RKO (cell line): ENCODE results near the gene FNIP2.
"Not testable (repeated sequence)": the region's sequence is repeated elsewhere in the genome, so short reads cannot be mapped to it uniquely, and the experiment has no call there.

Experiments used
- DNase-seq: peaks from one replicate; pipeline ENCODE4 v3.0.0-alpha.2; 2016; ENCODE audit warnings: low spot score

The FNIP2 gene

GRCh38 chr4:158814636-158815330 lies 46.0 kb downstream of the FNIP2 start:
- DNase-seq: no peak

GRCh38 chr4:158816955-158817354 lies 48.1 kb downstream of the FNIP2 start:
- DNase-seq: no peak

- DNase-seq: no peak
Observed at GRCh38 chr4:158817562-158818296, 48.9 kb downstream of the FNIP2 start.

DNA sequence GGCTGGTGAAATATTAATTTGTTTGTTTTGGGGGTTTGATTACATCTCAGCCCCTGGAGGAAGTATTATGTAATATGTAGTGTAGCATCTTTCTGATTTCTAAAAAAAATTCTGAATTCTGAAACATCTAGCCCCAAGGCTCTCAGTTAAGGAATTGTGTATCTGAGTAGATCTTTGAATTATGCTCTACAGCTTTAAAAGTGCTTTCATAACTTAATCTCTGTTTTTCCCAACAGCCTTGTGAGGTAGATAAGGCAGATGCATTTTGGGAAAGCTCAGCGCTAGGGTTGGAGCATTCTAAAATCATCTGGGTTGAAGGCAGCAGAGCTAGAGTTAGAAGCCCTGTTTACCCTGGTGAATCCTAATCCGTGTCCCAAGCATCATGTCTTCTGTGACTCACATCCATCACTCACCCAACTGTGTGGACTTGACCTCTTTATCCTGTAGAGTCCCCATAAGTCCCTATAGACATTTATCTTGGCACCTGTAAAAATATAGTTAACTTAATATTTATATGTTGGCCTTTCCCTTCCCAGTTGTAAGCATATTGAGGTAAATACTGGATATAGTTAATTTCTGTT lies 49.8 kb downstream of the FNIP2 start:
- no peak for DNase-seq

- DNase-seq: no peak
Observed at GRCh38 chr4:158819942-158820786, 51.3 kb downstream of the FNIP2 start.

DNA sequence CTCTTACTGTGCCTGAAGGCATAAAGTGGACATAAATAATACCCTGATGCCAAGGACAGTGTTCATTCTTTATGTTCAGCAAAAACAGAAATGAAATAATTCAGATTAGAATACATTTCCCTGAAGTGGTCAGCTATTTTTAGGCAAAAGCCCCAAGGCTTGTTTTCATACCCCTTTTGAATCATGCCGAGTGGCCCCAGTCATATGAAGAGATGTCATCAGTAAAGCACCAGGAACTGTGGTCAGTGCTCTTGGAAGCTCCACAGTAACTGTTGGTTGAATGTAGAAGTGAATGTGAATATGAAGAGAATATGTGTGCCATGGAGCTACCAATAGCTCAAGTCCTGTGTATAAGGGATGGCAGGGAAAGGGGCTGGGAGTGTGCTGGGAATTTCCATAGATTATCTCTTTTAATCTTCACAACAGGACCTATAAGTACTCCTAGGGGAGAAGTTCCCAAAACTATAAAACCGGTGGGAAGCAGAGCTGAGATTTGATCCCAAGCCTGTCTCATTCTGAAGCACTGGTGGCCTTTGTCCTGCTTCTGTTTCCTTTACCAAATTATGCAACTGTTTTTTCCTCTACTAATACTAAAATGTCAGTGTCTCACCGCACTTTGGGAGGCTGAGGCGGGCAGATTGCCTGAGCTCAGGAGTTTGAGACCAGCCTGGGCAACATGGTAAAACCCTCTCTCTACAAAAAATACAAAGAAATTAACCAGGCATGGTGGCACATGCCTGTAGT lies 52.6 kb downstream of the FNIP2 start:
- DNase-seq: no peak

GRCh38 chr4:158822348-158822747 lies 53.5 kb downstream of the FNIP2 start:
- no peak for DNase-seq

GRCh38 chr4:158823461-158823873 lies 54.6 kb downstream of the FNIP2 start:
- DNase-seq: peak; percentile 66

DNA sequence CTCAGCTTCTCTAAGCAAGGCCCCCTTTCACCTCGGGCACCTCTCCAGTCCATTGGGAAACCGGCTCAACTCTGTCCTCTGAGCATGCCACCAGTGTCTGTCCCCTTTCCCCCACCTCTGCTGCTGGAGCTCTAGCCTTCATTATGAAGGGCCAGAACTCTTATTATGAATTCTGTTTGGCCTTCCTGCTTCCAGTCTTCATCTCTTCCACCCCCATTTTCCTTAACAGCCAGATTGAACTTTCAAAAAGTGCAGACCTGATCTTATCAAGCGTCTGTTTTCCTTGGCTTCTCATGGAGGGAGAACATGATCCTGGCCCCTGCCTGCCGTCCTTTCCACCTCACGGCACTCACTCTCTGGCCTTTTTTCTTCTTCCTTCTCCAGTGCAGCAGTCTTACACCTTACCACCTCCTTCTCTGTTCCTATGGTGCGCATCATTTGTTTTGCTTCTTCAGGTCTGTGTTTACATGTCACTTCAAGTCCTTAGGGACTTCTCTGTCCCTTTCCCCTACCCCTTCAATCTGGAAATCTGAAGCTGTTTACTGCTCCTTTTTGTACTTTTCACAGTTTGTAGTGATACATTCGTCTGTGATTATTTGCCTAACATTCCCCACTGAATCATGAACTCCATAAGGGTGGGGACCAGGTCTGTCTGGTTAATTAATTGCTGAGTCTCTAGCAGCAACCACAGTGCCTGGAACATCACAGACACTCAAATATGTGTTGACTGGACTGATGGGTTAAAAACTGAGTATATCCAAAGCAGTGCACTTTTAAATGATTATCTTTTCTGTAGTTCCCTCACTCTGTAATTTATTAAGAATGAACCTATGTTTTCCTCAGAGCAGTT lies 55.8 kb downstream of the FNIP2 start:
- no peak for DNase-seq

DNA sequence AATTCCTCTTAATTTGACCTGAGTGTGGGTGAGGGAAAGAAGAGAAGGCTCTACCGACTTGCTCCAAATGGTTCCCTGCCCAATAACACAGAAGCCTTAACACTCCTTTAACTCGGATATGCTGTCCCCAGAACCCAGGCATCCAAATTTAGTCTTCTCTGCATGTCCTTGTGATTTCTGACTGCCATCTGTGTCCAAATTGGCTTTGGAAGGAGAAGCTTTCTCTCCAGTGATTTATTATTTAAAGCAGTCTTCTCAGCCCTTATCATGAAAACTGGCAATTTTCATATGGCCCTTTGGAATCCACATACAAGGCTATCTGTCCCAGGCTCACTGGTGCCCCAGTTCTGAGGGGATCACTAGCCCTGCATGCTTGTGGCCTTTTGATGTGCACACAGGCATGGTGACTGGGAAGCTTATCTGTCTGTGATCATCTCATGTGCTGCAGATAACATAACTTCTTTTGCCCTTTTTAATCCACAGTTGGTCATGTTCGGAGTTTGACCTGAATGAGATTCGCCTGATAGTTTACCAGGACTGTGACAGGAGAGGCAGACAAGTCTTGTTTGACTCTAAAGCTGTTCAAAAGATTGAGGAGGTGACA lies 56.7 kb downstream of the FNIP2 start:
- no peak for DNase-seq

- no peak for DNase-seq
Observed at GRCh38 chr4:158826057-158826456, 57.2 kb downstream of the FNIP2 start.

DNA sequence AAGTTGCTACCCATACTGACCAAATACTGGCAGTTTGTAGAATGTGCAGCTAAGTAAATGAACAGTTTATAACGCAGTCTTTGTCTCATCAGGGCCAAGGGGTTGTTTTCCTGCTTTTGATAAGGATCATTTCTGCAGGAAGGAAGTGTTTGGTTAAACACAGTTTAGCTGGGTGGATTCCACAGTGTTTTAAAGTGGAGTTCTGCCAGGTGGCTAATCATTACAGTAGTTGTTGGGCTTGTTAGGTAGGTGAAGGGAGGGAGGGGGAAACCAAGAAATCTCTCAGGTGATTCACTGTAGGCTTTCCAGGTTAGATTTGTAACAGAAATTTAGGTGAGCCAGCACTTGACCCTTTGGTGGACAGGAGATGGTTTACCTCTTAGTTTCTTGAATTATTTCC lies 58.1 kb downstream of the FNIP2 start:
- DNase-seq: no peak

DNA sequence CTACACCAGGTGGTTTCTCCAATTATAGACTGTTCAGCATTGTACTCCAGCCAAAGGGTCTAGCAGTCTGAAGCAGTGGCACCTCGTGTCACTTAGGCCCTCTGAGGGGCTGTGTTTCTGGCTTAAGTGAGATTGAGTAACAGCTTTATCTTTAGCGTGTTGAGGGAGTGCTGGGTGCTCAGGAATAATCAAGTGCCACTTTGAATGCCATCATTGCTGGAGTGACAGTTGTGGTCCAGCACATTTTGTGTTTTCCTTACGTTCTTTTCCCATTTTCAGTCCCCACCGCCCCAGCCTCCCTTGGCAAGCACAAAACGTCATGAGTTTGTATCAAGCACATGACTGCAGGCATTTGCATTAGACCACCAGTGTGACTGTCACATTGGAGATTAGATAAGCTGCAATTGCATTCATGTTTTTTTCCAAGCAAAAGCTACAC lies 58.7 kb downstream of the FNIP2 start:
- DNase-seq: no peak

GRCh38 chr4:158828151-158828550 lies 59.3 kb downstream of the FNIP2 start:
- not testable (repeated sequence) for DNase-seq

DNA sequence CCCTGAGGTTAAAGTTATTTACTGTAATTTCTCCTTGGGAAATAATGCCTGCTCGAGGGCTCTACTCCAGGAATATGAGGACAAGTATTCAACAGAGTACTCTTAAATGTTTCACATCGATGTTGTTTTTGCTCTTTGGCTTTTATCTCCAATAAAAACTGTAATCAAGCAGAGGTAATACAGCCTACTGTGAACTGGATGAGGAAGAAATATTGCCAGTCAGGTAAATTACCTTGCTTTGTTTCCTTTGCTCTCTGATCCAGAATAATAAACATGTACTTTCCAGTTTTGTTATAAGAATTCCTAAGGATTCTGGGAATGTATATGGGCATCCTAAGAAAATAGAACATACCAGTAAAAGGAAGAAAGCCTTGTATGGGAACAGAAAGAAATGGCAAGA lies 60.4 kb downstream of the FNIP2 start:
- no peak for DNase-seq

GRCh38 chr4:158833602-158834001 lies 64.8 kb downstream of the FNIP2 start:
- no peak for DNase-seq

- no peak for DNase-seq
Observed at GRCh38 chr4:158835226-158836001, 66.6 kb downstream of the FNIP2 start.

DNA sequence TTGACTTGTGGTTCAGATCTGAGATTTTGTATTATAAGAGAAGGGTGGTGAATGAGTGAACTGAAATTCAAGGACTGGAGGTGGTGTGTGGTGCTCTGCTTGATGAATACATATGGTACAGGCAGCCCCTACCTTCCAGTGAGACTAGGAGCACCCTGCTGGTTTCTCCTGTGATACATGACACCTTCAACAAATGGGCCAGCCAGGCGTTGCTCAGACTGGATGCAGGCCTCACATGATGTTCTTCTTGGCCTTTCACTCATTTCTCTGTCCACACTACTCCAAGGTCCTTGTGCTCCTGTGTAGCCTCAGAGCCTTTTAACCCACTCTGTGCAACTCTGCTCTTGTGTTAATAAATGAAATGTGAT lies 67.2 kb downstream of the FNIP2 start:
- DNase-seq: no peak

GRCh38 chr4:158836828-158837449 lies 68.1 kb downstream of the FNIP2 start:
- DNase-seq: no peak
